Mesodermal cell (in vitro differentiated cells): ENCODE results near the gene ARID3A.

Source experiments
- H3K27ac ChIP-seq: 2 replicates; pipeline ENCODE4 v1.7.0; 2013; ENCODE audit warnings: mild to moderate bottlenecking, low read depth, low read length, moderate library complexity; ENCODE audit not compliant: severe bottlenecking
- H3K36me3 ChIP-seq: 2 replicates; pipeline ENCODE4 v1.7.1; 2013; ENCODE audit warnings: mild to moderate bottlenecking, low read length, moderate library complexity; ENCODE audit not compliant: control insufficient read depth, insufficient read depth
- H3K4me1 ChIP-seq: one replicate; pipeline ENCODE4 v1.7.1; 2013; ENCODE audit warnings: mild to moderate bottlenecking, low read length; ENCODE audit not compliant: insufficient read depth, control insufficient read depth, poor library complexity, severe bottlenecking
- H3K4me3 ChIP-seq: 2 replicates; pipeline ENCODE4 v1.7.0; 2013; ENCODE audit warnings: low read length, control low read depth, mild to moderate bottlenecking; ENCODE audit not compliant: insufficient read depth, poor library complexity, severe bottlenecking; ENCODE audit errors: extremely low read depth
- H3K9me3 ChIP-seq: 2 replicates; pipeline ENCODE4 v1.7.1; 2013; ENCODE audit warnings: mild to moderate bottlenecking, low read length, moderate library complexity; ENCODE audit not compliant: control insufficient read depth
- WGBS, 2 experiments: methylation state at CpG; one replicate each; pipeline ENCODE4 v1.1.5; 2013; ENCODE audit warnings: missing lambda C conversion rate in 2 of 2; ENCODE audit not compliant: insufficient coverage in 2 of 2; 5-methylcytosine and 5-hydroxymethylcytosine counted together

ARID3A gene

DNA sequence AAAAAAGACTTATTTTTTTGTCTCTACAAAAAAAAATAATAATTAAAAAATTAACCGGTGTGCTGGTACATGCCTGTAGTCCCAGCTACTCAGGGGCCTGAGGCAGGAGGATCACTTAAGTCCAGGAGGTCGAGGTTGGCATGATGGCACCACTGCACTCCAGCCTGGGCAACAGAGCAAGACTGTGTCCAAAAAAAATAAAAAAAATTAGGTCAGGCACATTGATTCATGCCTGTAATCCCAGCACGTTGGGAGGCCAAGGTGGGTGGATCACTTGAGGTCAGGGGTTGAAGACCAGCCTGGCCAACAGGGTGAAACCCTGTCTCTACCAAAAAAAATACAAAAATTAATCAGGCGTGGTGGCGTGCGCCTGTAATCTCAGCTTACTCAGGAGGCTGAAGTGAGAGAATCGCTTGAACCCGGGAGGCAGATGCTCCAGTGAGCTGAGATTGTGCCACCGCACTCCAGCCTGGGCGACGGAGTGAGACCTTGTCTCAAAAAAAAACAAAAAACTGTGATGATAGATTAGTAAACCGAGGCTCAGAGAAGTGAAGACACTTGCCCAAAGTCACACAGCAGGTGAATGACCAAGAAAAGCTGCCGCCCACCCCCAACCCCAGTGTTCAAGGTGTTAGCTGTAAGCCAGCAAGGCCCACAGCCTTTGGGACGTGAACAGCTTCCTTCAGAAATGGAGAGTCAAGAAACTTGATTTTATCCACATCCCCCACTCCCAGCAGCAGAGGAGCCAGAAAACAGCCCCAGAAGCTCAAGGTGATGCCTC is 23.2 kb upstream of the ARID3A start:
- no peak overlapping the region for H3K27ac ChIP-seq

GRCh38 chr19:903266-903797 is 22.5 kb upstream of the ARID3A start:
- peaks cover 41% of the 10 kb centered on the region for H3K36me3 ChIP-seq
- 73 to 89% methylated on average over 24 to 28 of the region's 32 CpGs for whole genome bisulfite sequencing, 2 experiments
- no peaks in the 10 kb centered on the region for H3K9me3 ChIP-seq
- no peaks in the 10 kb centered on the region for H3K4me1 ChIP-seq
- no peak overlapping the region for H3K4me3 ChIP-seq
- H3K27ac ChIP-seq, result no peak overlapping the region

More for the DNA sequence above, 23.2 kb upstream of the ARID3A start:
- H3K4me1 ChIP-seq, result no peaks in the 10 kb centered on the region
- 92 to 95% methylated on average over 10 to 13 of the region's 14 CpGs for WGBS, 2 experiments
- H3K36me3 ChIP-seq, result peaks cover 43% of the 10 kb centered on the region
- H3K9me3 ChIP-seq, result no peaks in the 10 kb centered on the region
- H3K4me3 ChIP-seq, result no peak overlapping the region

DNA sequence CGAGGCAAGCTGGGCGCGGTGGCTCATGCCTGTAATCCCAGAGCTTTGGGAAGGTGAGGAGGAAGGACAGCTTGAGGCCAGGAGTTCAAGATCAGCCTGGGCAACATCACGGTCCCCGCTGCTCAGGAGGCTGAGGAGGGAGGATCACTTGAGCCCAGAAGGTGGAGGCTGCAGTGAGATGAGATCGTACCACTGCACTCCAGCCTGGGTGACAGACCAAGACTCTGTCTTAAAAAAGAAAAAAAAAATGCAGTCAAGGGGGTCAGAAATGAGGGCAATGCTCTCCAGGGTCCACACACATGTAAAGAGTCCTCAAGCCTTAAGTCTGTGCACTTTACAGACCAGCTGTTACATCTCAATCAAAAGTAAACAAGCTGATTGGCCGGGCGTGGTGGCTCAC is 21.3 kb upstream of the ARID3A start:
- Histone ChIP-seq H3K27ac (no peak overlapping the region), H3K4me3 (no peak overlapping the region), H3K9me3 (no peaks in the 10 kb centered on the region), H3K4me1 (peaks cover 7% of the 10 kb centered on the region), H3K36me3 (peaks cover 30% of the 10 kb centered on the region)
- 96 to 98% methylated on average over 6 to 8 of the region's 8 CpGs for WGBS, 2 experiments

GRCh38 chr19:906480-906879 is 19.4 kb upstream of the ARID3A start:
- Histone ChIP-seq H3K27ac (no peak overlapping the region), H3K36me3 (peaks cover 24% of the 10 kb centered on the region), H3K9me3 (no peaks in the 10 kb centered on the region), H3K4me3 (no peak overlapping the region), H3K4me1 (peaks cover 7% of the 10 kb centered on the region)
- 98 to 100% methylated on average over 1 to 7 of the region's 7 CpGs for WGBS, 2 experiments

GRCh38 chr19:907183-907853 is 18.5 kb upstream of the ARID3A start:
- Histone ChIP-seq H3K4me3 (no peak overlapping the region), H3K36me3 (peaks cover 16% of the 10 kb centered on the region), H3K4me1 (peaks cover 7% of the 10 kb centered on the region), H3K27ac (no peak overlapping the region), H3K9me3 (no peaks in the 10 kb centered on the region)
- 89 to 94% methylated on average over 9 to 13 of the region's 14 CpGs for WGBS, 2 experiments

GRCh38 chr19:911197-912033 is 14.4 kb upstream of the ARID3A start:
- no peak overlapping the region for H3K4me3 ChIP-seq
- peaks cover 7% of the 10 kb centered on the region for H3K4me1 ChIP-seq
- H3K27ac ChIP-seq, result no peak overlapping the region
- WGBS, 2 experiments, result 97 to 99% methylated on average over 37 to 39 of the region's 54 CpGs
- no peaks in the 10 kb centered on the region for H3K9me3 ChIP-seq
- peaks cover 7% of the 10 kb centered on the region for H3K36me3 ChIP-seq

GRCh38 chr19:912181-913079 is 13.4 kb upstream of the ARID3A start:
- Histone ChIP-seq H3K4me1 (peaks cover 7% of the 10 kb centered on the region), H3K27ac (peak overlapping the region; percentile 41), H3K36me3 (peaks cover 7% of the 10 kb centered on the region), H3K4me3 (peak overlapping the region; percentile 86), H3K9me3 (no peaks in the 10 kb centered on the region)
- WGBS, 2 experiments, result 33% methylated on average over 16 of the region's 69 CpGs; no CpG with 5 or more reads in 1 of the 2 experiments

- Histone ChIP-seq H3K36me3 (peaks cover 7% of the 10 kb centered on the region), H3K4me3 (peak within 1 kb of the TSS; percentile 86), H3K4me1 (peaks cover 7% of the 10 kb centered on the region), H3K27ac (peak within 1 kb of the TSS; percentile 41), H3K9me3 (no peaks in the 10 kb centered on the region)
- 5 to 6% methylated on average over 49 to 51 of the region's 76 CpGs for WGBS, 2 experiments
Measured at GRCh38 chr19:913080-913748, 12.6 kb upstream of the ARID3A start, which contains the start of gene R3HDM4. TSS of gene R3HDM4 (minus strand) at chr19:913219. CDS start at chr19:913157, 62 bp downstream.

DNA sequence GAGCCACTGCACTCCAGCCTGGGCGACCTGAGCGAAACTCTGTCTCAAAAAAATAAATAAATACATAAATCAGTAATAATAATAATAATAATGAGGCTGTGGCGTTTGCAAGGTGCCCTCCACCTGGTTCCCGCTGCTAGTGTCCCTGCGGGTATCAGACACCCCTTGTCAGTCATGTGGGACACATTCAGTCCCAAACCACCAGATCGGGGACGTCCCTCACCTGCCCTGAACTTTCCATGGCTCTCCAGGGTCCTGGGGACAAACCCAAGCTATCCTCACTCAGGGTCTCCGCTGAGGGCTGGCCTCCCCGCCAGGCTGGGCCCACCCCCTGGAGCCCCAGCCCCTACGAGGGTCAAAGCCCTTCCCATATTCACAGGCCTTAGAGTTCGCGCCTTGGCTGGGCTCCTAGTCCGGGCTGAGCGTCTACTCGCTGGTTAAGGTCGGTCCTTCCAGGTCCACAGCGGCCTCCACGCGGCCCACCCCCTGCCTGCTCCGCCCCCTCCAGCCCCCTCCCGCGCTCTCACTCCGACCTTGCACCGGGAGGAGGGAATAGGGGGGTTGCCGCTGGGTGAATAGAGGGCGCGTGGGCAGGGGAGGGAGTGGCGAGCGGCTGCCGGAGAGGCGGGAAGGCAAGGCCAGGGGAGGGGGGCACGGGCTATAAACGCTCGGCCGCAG is 9.1 kb upstream of the ARID3A start:
- peak overlapping the region; percentile 29 for H3K4me3 ChIP-seq

More for the DNA sequence above, 9.1 kb upstream of the ARID3A start:
- Histone ChIP-seq H3K27ac (no peak overlapping the region), H3K4me1 (no peaks in the 10 kb centered on the region), H3K36me3 (no peaks in the 10 kb centered on the region), H3K9me3 (no peaks in the 10 kb centered on the region)
- WGBS, 2 experiments, result 9 to 10% methylated on average over 23 of the region's 35 CpGs
